GM21786 (cell line): ENCODE results near the gene RNF123.
A peak's percentile ranks its signal among the peaks of the same experiment; 100 is the strongest.

ENCODE experiments used
- ATAC-seq: cut with Tn5 transposase; IDR thresholded peaks from one replicate; pipeline ENCODE4 v1.9.1; 2021; ENCODE audit not compliant: unreplicated experiment

RNF123 gene

GRCh38 chr3:49689046-49689907, at the start of gene RNF123, which contains the start of gene MST1:
Gene RNF123 (plus strand): TSS chr3:49689557. CDS start chr3:49691166, 1,609 bp downstream.
Gene MST1 (minus strand): TSS chr3:49689474. CDS start chr3:49688691, 783 bp downstream.
- ATAC-seq = peak; percentile 68

- no peak for ATAC-seq
Measured at GRCh38 chr3:49641292-49641691, 48.1 kb upstream of the RNF123 start.

GRCh38 chr3:49641921-49642707, 47.2 kb upstream of the RNF123 start:
- ATAC-seq = no peak

- ATAC-seq = no peak
Measured at GRCh38 chr3:49642708-49643145, 46.6 kb upstream of the RNF123 start.

- ATAC-seq = no peak
Measured at GRCh38 chr3:49644684-49645083, 44.7 kb upstream of the RNF123 start.

GRCh38 chr3:49646236-49646635, 43.1 kb upstream of the RNF123 start:
- ATAC-seq = no peak

GRCh38 chr3:49647741-49648140, 41.6 kb upstream of the RNF123 start:
- no peak for ATAC-seq

- ATAC-seq = no peak
Measured at GRCh38 chr3:49648354-49649019, 40.9 kb upstream of the RNF123 start.

- ATAC-seq = no peak
Measured at GRCh38 chr3:49649576-49649975, 39.8 kb upstream of the RNF123 start.

GRCh38 chr3:49650177-49650576, 39.2 kb upstream of the RNF123 start:
- no peak for ATAC-seq

- ATAC-seq = no peak
Measured at GRCh38 chr3:49650637-49651036, 38.7 kb upstream of the RNF123 start.

GRCh38 chr3:49652218-49652902, 37.0 kb upstream of the RNF123 start:
- no peak for ATAC-seq

GRCh38 chr3:49652903-49653415, 36.4 kb upstream of the RNF123 start:
- ATAC-seq = no peak

- ATAC-seq = no peak
Measured at GRCh38 chr3:49653621-49654020, 35.7 kb upstream of the RNF123 start.

- no peak for ATAC-seq
Measured at GRCh38 chr3:49654176-49654825, 35.1 kb upstream of the RNF123 start.

GRCh38 chr3:49654955-49655556, 34.3 kb upstream of the RNF123 start:
- no peak for ATAC-seq

GRCh38 chr3:49655731-49656285, 33.5 kb upstream of the RNF123 start:
- no peak for ATAC-seq

GRCh38 chr3:49656541-49657112, 32.7 kb upstream of the RNF123 start:
- no peak for ATAC-seq
